GM12878 (cell line): ENCODE results near the gene PDZD2. TPM values are rescaled to one million over a fixed set of nuclear protein-coding genes. Genes with fewer than 3 reads are reported as not detected.

ENCODE experiments used
- ATAC-seq: fragments of 200-7000 bp; cut with Tn5 transposase; 3 replicates; pipeline ENCODE4 v1.9.1; 2020; ENCODE audit warnings: mild to moderate bottlenecking, moderate library complexity
- BruUV-seq: library from RNA; stranded (reverse); fragments of 400-500 nt; replicated peaks from 2 replicates; lab custom pipeline; 2021; lab: Mats Ljungman, UMichigan
- CTCF ChIA-PET: fragments of 300-600 bp; sonication (Branson Sonifier 250); formaldehyde crosslinking; extraction: SDS; loops from one replicate; lab custom pipeline; 2021; ENCODE audit warnings: inconsistent platforms; lab: Yijun Ruan, JAX
- POLR2A ChIA-PET: fragments of 350-600 bp; formaldehyde crosslinking; extraction: SDS; loops from one replicate; lab custom pipeline; 2021; ENCODE audit warnings: inconsistent platforms; lab: Charles Lee
- RAD21 ChIA-PET: fragments of 300-600 bp; sonication (Branson Sonifier 250); formaldehyde crosslinking; loops from one replicate; lab custom pipeline; 2023; ENCODE audit warnings: antibody characterized with exemption; ENCODE audit not compliant: unreplicated experiment; lab: Charles Lee
- SMC1A ChIA-PET: fragments of 300-600 bp; sonication (Branson Sonifier 250); formaldehyde crosslinking; loops from one replicate; lab custom pipeline; 2023; ENCODE audit not compliant: unreplicated experiment, uncharacterized antibody; lab: Charles Lee
- DNase-seq: peaks from one replicate; pipeline ENCODE4 v3.0.0-alpha.2; 2011; ENCODE audit warnings: low read depth, low spot score
- FAIRE-seq: peaks from 3 replicates; lab custom pipeline; 2011; peaks lifted over from hg19 to GRCh38; lab: Jason Lieb, UNC
- H2AFZ ChIP-seq: 2 replicates; pipeline ENCODE4 v1.6.0; 2011; ENCODE audit warnings: low read depth, low read length, control low read depth; ENCODE audit not compliant: control insufficient read depth
- H3K27ac ChIP-seq: 2 replicates; pipeline ENCODE4 v1.5.1; 2011; ENCODE audit warnings: control low read depth; ENCODE audit not compliant: control insufficient read depth, insufficient read depth
- H3K27me3 ChIP-seq, 2 experiments: replicated peaks in 1 of 2; 2 replicates each; pipeline versions ENCODE4 v1.6.0 to v1.6.1; 2011; ENCODE audit warnings: low read length in 1 of 2; ENCODE audit not compliant: control insufficient read depth in 2 of 2, insufficient read depth in 2 of 2
- H3K36me3 ChIP-seq, 2 experiments: 2 replicates each; pipeline ENCODE4 v1.5.1; 2011; ENCODE audit warnings: low read length in 1 of 2; ENCODE audit not compliant: control insufficient read depth in 2 of 2, insufficient read depth in 2 of 2
- H3K4me1 ChIP-seq: 2 replicates; pipeline ENCODE4 v1.6.1; 2011; ENCODE audit warnings: mild to moderate bottlenecking, low read length, moderate library complexity, mixed read lengths; ENCODE audit not compliant: control insufficient read depth, insufficient read depth
- H3K4me2 ChIP-seq: 2 replicates; pipeline ENCODE4 v1.6.0; 2011; ENCODE audit warnings: control low read depth; ENCODE audit not compliant: control insufficient read depth, insufficient read depth
- H3K4me3 ChIP-seq: fragments of 200-600 bp; sonication (generic); 2 replicates; pipeline ENCODE4 v1.5.1; 2016
- H3K79me2 ChIP-seq: 2 replicates; pipeline ENCODE4 v1.6.0; 2011; ENCODE audit warnings: low read length; ENCODE audit not compliant: control insufficient read depth, insufficient read depth
- H3K9ac ChIP-seq: 2 replicates; pipeline ENCODE4 v1.8.0; 2011; ENCODE audit warnings: low read length, control low read depth, mixed read lengths; ENCODE audit not compliant: control insufficient read depth, insufficient read depth
- H3K9me3 ChIP-seq: replicated peaks from 3 replicates; pipeline ENCODE4 v1.5.1; 2011; ENCODE audit warnings: mild to moderate bottlenecking, low read length; ENCODE audit not compliant: control insufficient read depth, insufficient read depth
- H4K20me1 ChIP-seq: 2 replicates; pipeline ENCODE4 v1.6.0; 2011; ENCODE audit not compliant: control insufficient read depth, insufficient read depth
- SMAD5 ChIP-seq: IDR thresholded peaks from 2 replicates; pipeline ENCODE4 v1.6.1; 2016; ENCODE audit warnings: antibody characterized with exemption, low read depth
- ZNF622 ChIP-seq: fragments of 450-650 bp; IDR thresholded peaks from 2 replicates; pipeline ENCODE4 v1.6.1; 2017; ENCODE audit warnings: mild to moderate bottlenecking, inconsistent platforms
- WGBS: methylation state at CpG from one replicate; pipeline ENCODE4 v1.1.6; 2016; ENCODE audit warnings: low lambda C conversion rate; ENCODE audit not compliant: insufficient replicate concordance, insufficient coverage; ENCODE audit errors: missing lambda C conversion rate; 5-methylcytosine and 5-hydroxymethylcytosine counted together
- in situ Hi-C: fragments of 300-500 bp; cut with MboI; formaldehyde crosslinking; loops from 9 replicates; pipeline ENCODE4 v1.14.3; 2018; ENCODE audit warnings: mixed read lengths
- intact Hi-C: fragments of 100-400 bp; cut with micrococcal nuclease; formaldehyde crosslinking; loops from one replicate; pipeline ENCODE4 v1.14.2; 2022; ENCODE audit not compliant: unreplicated experiment
- polyA plus RNA-seq, 11 experiments: library from polyadenylated mRNA; depleted of rRNA in 4 of 11; unstranded in 6 of 11; stranded (reverse) in 5 of 11; fragments of >200 nt; fragmentation: Nextera tagmentation in 4 of 11; fragmentation: Illumina TruSeq in 1 of 11; extraction: Ambion mirVana in 4 of 11; extraction: Trizol in 1 of 11; gene quantifications; 1 replicate in 1 of 11; 2 replicates in 10 of 11; pipeline versions ENCODE4 v1.2.1 to v1.2.3, GENCODE V29; 2011 to 2016; ENCODE audit warnings: inconsistent platforms in 2 of 11, missing spikeins in 2 of 11, low read depth in 1 of 11
- total RNA-seq, 4 experiments: library from RNA; depleted of rRNA in 3 of 4; stranded (reverse); fragments of >200 nt in 3 of 4; fragmentation: Illumina TruSeq in 1 of 4; extraction: Trizol in 1 of 4; gene quantifications; 2 replicates each; pipeline versions ENCODE4 v1.2.1 to v1.2.3, GENCODE V29; 2013 to 2021
- TF ChIP-seq, protein P1 (sequence below): fragments of 450-650 bp; formaldehyde crosslinking; IDR thresholded peaks from 2 replicates; pipeline ENCODE4 v1.4.0; 2022; ENCODE audit warnings: mild to moderate bottlenecking, moderate library complexity
- TF ChIP-seq, protein P2 (sequence below): fragments of 450-650 bp; IDR thresholded peaks from 2 replicates; pipeline ENCODE4 v1.6.1; 2017; ENCODE audit warnings: mild to moderate bottlenecking

Gene PDZD2
- total and polyA plus RNA-seq, 10 of the 15 experiments (the other 5 are each of a cell fraction or from before 2014, with no cell fraction given) = 0.01 to 0.58 (median 0.29) TPM; not detected in 3

DNA sequence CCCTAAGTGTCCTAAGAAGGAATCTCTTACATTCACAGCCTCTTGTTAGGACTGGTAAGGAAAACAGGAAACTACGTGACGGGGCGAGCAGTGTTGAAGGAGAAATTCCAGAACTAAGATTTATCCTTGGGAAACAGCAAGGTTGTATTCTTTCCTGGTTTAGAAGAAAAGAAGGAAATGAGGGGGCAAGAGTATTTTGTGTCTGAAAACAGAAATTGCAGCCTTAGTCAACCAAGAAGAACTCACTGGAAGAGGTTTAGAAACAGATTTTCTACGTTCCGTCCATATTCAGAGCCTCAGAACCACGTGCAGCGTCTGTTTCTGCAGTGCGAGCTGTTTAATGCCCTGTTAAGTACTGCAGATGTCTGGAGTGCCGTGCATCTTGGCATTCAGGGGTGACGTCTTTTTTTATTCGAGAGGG lies 460.0 kb downstream of the PDZD2 start:
- intact Hi-C loops (no loop called here), in situ Hi-C loops (no loop called here)
- FAIRE-seq (no peak), ATAC-seq (no peak), DNase-seq (no peak)
- ChIA-PET RAD21 (no interaction called here), CTCF (interaction anchor here (0.7 kb wide), 1 partner anchor 231 kb away, joined by 3 read pairs; no protein-coding TSS in a partner anchor), POLR2A (no interaction called here), SMC1A (interaction anchor here (0.6 kb wide), 1 partner anchor 625 kb away, joined by 3 read pairs; no protein-coding TSS in a partner anchor)
- Histone ChIP-seq H3K9ac (no peak overlapping the region), H3K27ac (no peak overlapping the region), H2AFZ (no peak overlapping the region), H4K20me1 (no peaks in the 10 kb centered on the region), H3K4me3 (no peak overlapping the region), H3K4me2 (no peak overlapping the region), H3K27me3 (no peaks in the 10 kb centered on the region), H3K9me3 (no peaks in the 10 kb centered on the region), H3K79me2 (no peaks in the 10 kb centered on the region), H3K4me1 (no peaks in the 10 kb centered on the region), H3K36me3 (peaks cover 7 to 21% of the 10 kb centered on the region in 2 experiments; a peak in 3 of 4 replicates)
- TF ChIP-seq, protein P1, sequence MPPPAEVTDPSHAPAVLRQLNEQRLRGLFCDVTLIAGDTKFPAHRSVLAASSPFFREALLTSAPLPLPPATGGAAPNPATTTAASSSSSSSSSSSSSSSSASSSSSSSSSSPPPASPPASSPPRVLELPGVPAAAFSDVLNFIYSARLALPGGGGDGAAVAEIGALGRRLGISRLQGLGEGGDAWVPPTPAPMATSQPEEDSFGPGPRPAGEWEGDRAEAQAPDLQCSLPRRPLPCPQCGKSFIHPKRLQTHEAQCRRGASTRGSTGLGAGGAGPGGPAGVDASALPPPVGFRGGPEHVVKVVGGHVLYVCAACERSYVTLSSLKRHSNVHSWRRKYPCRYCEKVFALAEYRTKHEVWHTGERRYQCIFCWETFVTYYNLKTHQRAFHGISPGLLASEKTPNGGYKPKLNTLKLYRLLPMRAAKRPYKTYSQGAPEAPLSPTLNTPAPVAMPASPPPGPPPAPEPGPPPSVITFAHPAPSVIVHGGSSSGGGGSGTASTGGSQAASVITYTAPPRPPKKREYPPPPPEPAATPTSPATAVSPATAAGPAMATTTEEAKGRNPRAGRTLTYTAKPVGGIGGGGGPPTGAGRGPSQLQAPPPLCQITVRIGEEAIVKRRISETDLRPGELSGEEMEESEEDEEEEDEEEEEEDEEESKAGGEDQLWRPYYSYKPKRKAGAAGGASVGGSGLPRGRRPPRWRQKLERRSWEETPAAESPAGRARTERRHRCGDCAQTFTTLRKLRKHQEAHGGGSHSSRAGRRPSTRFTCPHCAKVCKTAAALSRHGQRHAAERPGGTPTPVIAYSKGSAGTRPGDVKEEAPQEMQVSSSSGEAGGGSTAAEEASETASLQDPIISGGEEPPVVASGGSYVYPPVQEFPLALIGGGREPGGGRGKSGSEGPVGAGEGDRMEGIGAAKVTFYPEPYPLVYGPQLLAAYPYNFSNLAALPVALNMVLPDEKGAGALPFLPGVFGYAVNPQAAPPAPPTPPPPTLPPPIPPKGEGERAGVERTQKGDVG = no peak
- TF ChIP-seq, protein P2, sequence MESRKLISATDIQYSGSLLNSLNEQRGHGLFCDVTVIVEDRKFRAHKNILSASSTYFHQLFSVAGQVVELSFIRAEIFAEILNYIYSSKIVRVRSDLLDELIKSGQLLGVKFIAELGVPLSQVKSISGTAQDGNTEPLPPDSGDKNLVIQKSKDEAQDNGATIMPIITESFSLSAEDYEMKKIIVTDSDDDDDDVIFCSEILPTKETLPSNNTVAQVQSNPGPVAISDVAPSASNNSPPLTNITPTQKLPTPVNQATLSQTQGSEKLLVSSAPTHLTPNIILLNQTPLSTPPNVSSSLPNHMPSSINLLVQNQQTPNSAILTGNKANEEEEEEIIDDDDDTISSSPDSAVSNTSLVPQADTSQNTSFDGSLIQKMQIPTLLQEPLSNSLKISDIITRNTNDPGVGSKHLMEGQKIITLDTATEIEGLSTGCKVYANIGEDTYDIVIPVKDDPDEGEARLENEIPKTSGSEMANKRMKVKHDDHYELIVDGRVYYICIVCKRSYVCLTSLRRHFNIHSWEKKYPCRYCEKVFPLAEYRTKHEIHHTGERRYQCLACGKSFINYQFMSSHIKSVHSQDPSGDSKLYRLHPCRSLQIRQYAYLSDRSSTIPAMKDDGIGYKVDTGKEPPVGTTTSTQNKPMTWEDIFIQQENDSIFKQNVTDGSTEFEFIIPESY = no peak
- TF ChIP-seq ZNF622 (no peak), SMAD5 (no peak)
- no TSS peak for BruUV-seq
- WGBS = 99% methylated on average over 11 of the region's 11 CpGs
